Endodermal cell (in vitro differentiated cells): ENCODE data around the gene CRTC1. TPM values are rescaled to one million over a fixed set of nuclear protein-coding genes. Genes with fewer than 3 reads are reported as not detected.

Source experiments
- DNase-seq: peaks from one replicate; pipeline ENCODE4 v3.0.0-alpha.2; 2017
- H3K27ac ChIP-seq: 2 replicates; pipeline ENCODE4 v1.5.1; 2013; ENCODE audit warnings: mild to moderate bottlenecking, low read depth, low read length, moderate library complexity
- H3K27me3 ChIP-seq: 2 replicates; pipeline ENCODE4 v1.6.1; 2013; ENCODE audit warnings: mild to moderate bottlenecking, low read length, moderate library complexity; ENCODE audit not compliant: insufficient read depth, control insufficient read depth, poor library complexity, severe bottlenecking
- H3K36me3 ChIP-seq: 2 replicates; pipeline ENCODE4 v1.7.0; 2013; ENCODE audit warnings: mild to moderate bottlenecking, low read length, moderate library complexity; ENCODE audit not compliant: control insufficient read depth, insufficient read depth
- H3K4me1 ChIP-seq: one replicate; pipeline ENCODE4 v1.7.0; 2013; ENCODE audit warnings: low read length; ENCODE audit not compliant: control insufficient read depth, insufficient read depth
- H3K4me3 ChIP-seq: 2 replicates; pipeline ENCODE4 v1.5.1; 2013; ENCODE audit warnings: mild to moderate bottlenecking, low read length, moderate library complexity
- H3K9ac ChIP-seq: 2 replicates; pipeline ENCODE4 v1.6.1; 2013; ENCODE audit warnings: mild to moderate bottlenecking, low read length, moderate library complexity; ENCODE audit not compliant: poor library complexity, severe bottlenecking; ENCODE audit errors: extremely low read depth
- H3K9me3 ChIP-seq: 2 replicates; pipeline ENCODE4 v1.6.1; 2013; ENCODE audit warnings: mild to moderate bottlenecking, low read length, moderate library complexity; ENCODE audit not compliant: control insufficient read depth
- H3K27ac Mint-ChIP-seq: 2 replicates; pipeline ENCODE4 v1.8.0; 2020; ENCODE audit warnings: mixed read lengths
- H3K27me3 Mint-ChIP-seq: 2 replicates; pipeline ENCODE4 v1.8.0; 2021; ENCODE audit warnings: mild to moderate bottlenecking, mixed read lengths; ENCODE audit not compliant: insufficient read depth
- H3K36me3 Mint-ChIP-seq: 2 replicates; pipeline ENCODE4 v1.8.0; 2020; ENCODE audit warnings: low read depth, mixed read lengths
- H3K4me1 Mint-ChIP-seq: 2 replicates; pipeline ENCODE4 v1.8.0; 2020; ENCODE audit warnings: mixed read lengths
- H3K4me3 Mint-ChIP-seq: 2 replicates; pipeline ENCODE4 v1.8.0; 2020; ENCODE audit warnings: mild to moderate bottlenecking, moderate library complexity, mixed read lengths
- H3K9me3 Mint-ChIP-seq: 2 replicates; pipeline ENCODE4 v1.8.0; 2020; ENCODE audit warnings: mild to moderate bottlenecking, mixed read lengths
- WGBS, 2 experiments: methylation state at CpG; one replicate each; pipeline versions ENCODE4 v1.1.5 to v1.1.7; 2013; ENCODE audit warnings: missing lambda C conversion rate in 2 of 2, mixed read lengths in 1 of 2; ENCODE audit not compliant: insufficient coverage in 1 of 2, insufficient read length in 1 of 2; 5-methylcytosine and 5-hydroxymethylcytosine counted together
- total RNA-seq, 2 donors: library from RNA; stranded (reverse); fragmentation: NEBNext Ultra II Directional in 1 of 2; extraction: Animal tissue kit (Norgen Biotek cat#: 25700) in 1 of 2; gene quantifications; 2 replicates in 1 of 2; 3 replicates in 1 of 2; pipeline ENCODE4 v1.2.1, GENCODE V29; 2021
- TF ChIP-seq, protein P1 (sequence below): fragments of 200-600 bp; sonication (generic); conservative IDR thresholded peaks from 2 replicates; pipeline ENCODE4 v1.5.0; 2021; ENCODE audit warnings: antibody characterized with exemption, mild to moderate bottlenecking

The CRTC1 gene
- total RNA-seq, 2 donors from 2014 or later = 26.6 to 29.7 TPM

- H3K4me3 ChIP-seq = no peak overlapping the region
- no peak overlapping the region for H3K9ac ChIP-seq
- Mint-ChIP-seq H3K4me1 (peaks cover 4% of the 10 kb centered on the region), H3K4me3 (no peak overlapping the region), H3K27me3 (no peaks in the 10 kb centered on the region), H3K27ac (peak overlapping the region; percentile 26), H3K36me3 (no peaks in the 10 kb centered on the region), H3K9me3 (no peaks in the 10 kb centered on the region)
- no peaks in the 10 kb centered on the region for H3K9me3 ChIP-seq
- 81 to 89% methylated on average over 4 of the region's 4 CpGs for WGBS, 2 experiments
- TF ChIP-seq, protein P1, sequence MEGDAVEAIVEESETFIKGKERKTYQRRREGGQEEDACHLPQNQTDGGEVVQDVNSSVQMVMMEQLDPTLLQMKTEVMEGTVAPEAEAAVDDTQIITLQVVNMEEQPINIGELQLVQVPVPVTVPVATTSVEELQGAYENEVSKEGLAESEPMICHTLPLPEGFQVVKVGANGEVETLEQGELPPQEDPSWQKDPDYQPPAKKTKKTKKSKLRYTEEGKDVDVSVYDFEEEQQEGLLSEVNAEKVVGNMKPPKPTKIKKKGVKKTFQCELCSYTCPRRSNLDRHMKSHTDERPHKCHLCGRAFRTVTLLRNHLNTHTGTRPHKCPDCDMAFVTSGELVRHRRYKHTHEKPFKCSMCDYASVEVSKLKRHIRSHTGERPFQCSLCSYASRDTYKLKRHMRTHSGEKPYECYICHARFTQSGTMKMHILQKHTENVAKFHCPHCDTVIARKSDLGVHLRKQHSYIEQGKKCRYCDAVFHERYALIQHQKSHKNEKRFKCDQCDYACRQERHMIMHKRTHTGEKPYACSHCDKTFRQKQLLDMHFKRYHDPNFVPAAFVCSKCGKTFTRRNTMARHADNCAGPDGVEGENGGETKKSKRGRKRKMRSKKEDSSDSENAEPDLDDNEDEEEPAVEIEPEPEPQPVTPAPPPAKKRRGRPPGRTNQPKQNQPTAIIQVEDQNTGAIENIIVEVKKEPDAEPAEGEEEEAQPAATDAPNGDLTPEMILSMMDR = no peak
- H3K36me3 ChIP-seq = no peaks in the 10 kb centered on the region
- peak; percentile 39 for DNase-seq
- no peaks in the 10 kb centered on the region for H3K27me3 ChIP-seq
- no peaks in the 10 kb centered on the region for H3K4me1 ChIP-seq
- peak overlapping the region; percentile 75 for H3K27ac ChIP-seq
These were observed 25.1 kb upstream of the CRTC1 start for GRCh38 chr19:18658366-18658855.

GRCh38 chr19:18659281-18660050 lies 24.0 kb upstream of the CRTC1 start:
- peak; percentile 42 for DNase-seq
- TF ChIP-seq, protein P1 = no peak
- Histone ChIP-seq H3K4me3 (no peak overlapping the region), H3K36me3 (no peaks in the 10 kb centered on the region), H3K9me3 (no peaks in the 10 kb centered on the region), H3K27ac (no peak overlapping the region), H3K4me1 (no peaks in the 10 kb centered on the region), H3K27me3 (no peaks in the 10 kb centered on the region), H3K9ac (no peak overlapping the region)
- Mint-ChIP-seq H3K27ac (peak overlapping the region; percentile 17), H3K27me3 (no peaks in the 10 kb centered on the region), H3K4me3 (no peak overlapping the region), H3K9me3 (no peaks in the 10 kb centered on the region), H3K4me1 (peaks cover 5% of the 10 kb centered on the region), H3K36me3 (no peaks in the 10 kb centered on the region)
- 85 to 92% methylated on average over 19 to 30 of the region's 30 CpGs for WGBS, 2 experiments

DNA sequence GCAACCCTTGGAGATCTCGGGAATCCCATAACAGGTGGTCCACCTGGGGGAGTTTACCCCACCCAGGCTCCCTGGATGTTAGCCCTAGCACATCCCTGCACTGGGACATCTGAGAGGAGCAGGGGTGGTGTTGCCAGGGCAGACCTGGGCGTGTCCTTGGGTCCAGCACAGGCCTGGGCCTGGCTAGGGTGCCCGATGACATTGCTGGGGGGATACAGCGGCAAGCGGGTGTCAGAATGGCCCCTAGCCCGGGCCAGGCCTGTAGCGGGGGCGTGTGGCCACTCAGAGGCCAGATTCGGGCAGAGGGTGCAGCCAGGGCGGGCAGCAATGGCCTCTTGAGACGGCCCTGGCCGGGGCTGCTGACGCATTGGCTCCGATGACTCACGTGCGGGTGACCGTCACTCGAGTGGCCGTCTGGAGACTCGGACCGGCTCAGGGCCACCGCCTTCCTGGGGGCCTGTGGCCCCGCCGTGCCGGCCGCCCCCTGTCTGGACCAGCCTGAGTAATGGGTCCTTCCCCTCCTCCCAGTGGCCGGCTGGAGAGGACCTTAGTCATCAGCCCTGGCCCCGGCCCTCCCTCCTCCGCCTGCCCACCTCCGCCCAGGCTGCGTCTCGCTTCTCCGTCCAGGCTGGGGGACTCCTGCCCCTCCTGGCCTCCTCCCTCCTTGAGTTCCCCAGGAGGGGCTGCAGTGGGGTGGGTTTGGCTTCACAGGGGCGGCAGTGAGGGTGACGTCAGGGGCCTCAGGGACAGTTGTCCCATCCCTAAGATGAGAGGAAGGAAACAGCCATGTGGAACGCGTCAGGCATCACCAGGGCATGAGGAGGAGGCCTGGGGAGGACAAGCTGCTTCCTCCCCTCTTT lies 23.2 kb upstream of the CRTC1 start:
- Mint-ChIP-seq H3K36me3 (no peaks in the 10 kb centered on the region), H3K27ac (no peak overlapping the region), H3K27me3 (no peaks in the 10 kb centered on the region), H3K9me3 (no peaks in the 10 kb centered on the region), H3K4me3 (no peak overlapping the region), H3K4me1 (peaks cover 5% of the 10 kb centered on the region)
- no peak overlapping the region for H3K27ac ChIP-seq
- 77 to 87% methylated on average over 16 to 37 of the region's 37 CpGs for WGBS, 2 experiments
- H3K4me3 ChIP-seq = no peak overlapping the region
- H3K27me3 ChIP-seq = no peaks in the 10 kb centered on the region
- TF ChIP-seq, protein P1 = no peak
- DNase-seq = peak; percentile 43
- no peaks in the 10 kb centered on the region for H3K4me1 ChIP-seq
- no peak overlapping the region for H3K9ac ChIP-seq
- H3K9me3 ChIP-seq = no peaks in the 10 kb centered on the region
- H3K36me3 ChIP-seq = no peaks in the 10 kb centered on the region
